Vagina (tissue), 2 donors: Measurements from ENCODE around the gene IMP4.

Experiments used
- POLR2A ChIP-seq, 2 donors: fragments of 450-650 bp; IDR thresholded peaks; one replicate each; pipeline ENCODE4 v1.6.1; 2017; ENCODE audit warnings: antibody characterized with exemption in 2 of 2, mild to moderate bottlenecking in 2 of 2, moderate library complexity in 2 of 2
- TF ChIP-seq, protein P1 (sequence below), 3 experiments: fragments of 450-650 bp in 2 of 3; fragments of 200-600 bp in 1 of 3; sonication (generic) in 1 of 3; IDR thresholded peaks; one replicate each; pipeline ENCODE4 v1.5.1; 2017 to 2019; ENCODE audit warnings: antibody characterized with exemption in 3 of 3, mild to moderate bottlenecking in 2 of 3, moderate library complexity in 2 of 3

GRCh38 chr2:130300970-130301348 is 41.7 kb upstream of the IMP4 start:
- TF ChIP-seq, protein P1, sequence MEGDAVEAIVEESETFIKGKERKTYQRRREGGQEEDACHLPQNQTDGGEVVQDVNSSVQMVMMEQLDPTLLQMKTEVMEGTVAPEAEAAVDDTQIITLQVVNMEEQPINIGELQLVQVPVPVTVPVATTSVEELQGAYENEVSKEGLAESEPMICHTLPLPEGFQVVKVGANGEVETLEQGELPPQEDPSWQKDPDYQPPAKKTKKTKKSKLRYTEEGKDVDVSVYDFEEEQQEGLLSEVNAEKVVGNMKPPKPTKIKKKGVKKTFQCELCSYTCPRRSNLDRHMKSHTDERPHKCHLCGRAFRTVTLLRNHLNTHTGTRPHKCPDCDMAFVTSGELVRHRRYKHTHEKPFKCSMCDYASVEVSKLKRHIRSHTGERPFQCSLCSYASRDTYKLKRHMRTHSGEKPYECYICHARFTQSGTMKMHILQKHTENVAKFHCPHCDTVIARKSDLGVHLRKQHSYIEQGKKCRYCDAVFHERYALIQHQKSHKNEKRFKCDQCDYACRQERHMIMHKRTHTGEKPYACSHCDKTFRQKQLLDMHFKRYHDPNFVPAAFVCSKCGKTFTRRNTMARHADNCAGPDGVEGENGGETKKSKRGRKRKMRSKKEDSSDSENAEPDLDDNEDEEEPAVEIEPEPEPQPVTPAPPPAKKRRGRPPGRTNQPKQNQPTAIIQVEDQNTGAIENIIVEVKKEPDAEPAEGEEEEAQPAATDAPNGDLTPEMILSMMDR (IDR thresholded peaks at IDR 0.05): no peak
- TF ChIP-seq POLR2A (IDR thresholded peaks at IDR 0.05): no peak
